ENCODE data around the gene RFXANK.

Gene RFXANK

GRCh38 chr19:19224150-19224851 is 32.2 kb downstream of the RFXANK start:
- TF ChIP-seq CTCF (IDR thresholded peaks at IDR 0.05; ENCODE audit: low read depth, low read length, missing control alignments) = no peak
- DNase-seq (ENCODE audit: extremely low read depth, low read depth) = no peak
- H3K4me3 ChIP-seq (replicated peaks; ENCODE audit: low read depth, low read length) = no peak overlapping the region; the same call in 1 of the 2 replicates

- no peak for DNase-seq (ENCODE audit: extremely low read depth, low read depth)
- peak overlapping the region; percentile 20 for H3K4me3 ChIP-seq (replicated peaks; ENCODE audit: low read depth, low read length)
- TF ChIP-seq CTCF (IDR thresholded peaks at IDR 0.05; ENCODE audit: low read depth, low read length, missing control alignments) = peak; percentile 75
Measured at GRCh38 chr19:19224852-19225494, 32.9 kb downstream of the RFXANK start.

- DNase-seq (ENCODE audit: extremely low read depth, low read depth) = no peak
- no peak for TF ChIP-seq CTCF (IDR thresholded peaks at IDR 0.05; ENCODE audit: low read depth, low read length, missing control alignments)
- H3K4me3 ChIP-seq (replicated peaks; ENCODE audit: low read depth, low read length) = no peak overlapping the region
Measured at GRCh38 chr19:19226204-19226603, 34.1 kb downstream of the RFXANK start.

GRCh38 chr19:19226663-19227062 is 34.6 kb downstream of the RFXANK start:
- H3K4me3 ChIP-seq (replicated peaks; ENCODE audit: low read depth, low read length) = no peak overlapping the region
- TF ChIP-seq CTCF (IDR thresholded peaks at IDR 0.05; ENCODE audit: low read depth, low read length, missing control alignments) = no peak
- no peak for DNase-seq (ENCODE audit: extremely low read depth, low read depth)

- no peak for TF ChIP-seq CTCF (IDR thresholded peaks at IDR 0.05; ENCODE audit: low read depth, low read length, missing control alignments)
- DNase-seq (ENCODE audit: extremely low read depth, low read depth) = no peak
- H3K4me3 ChIP-seq (replicated peaks; ENCODE audit: low read depth, low read length) = no peak overlapping the region
Measured at GRCh38 chr19:19227217-19227616, 35.2 kb downstream of the RFXANK start.

GRCh38 chr19:19229701-19230100 is 37.6 kb downstream of the RFXANK start:
- no peak for DNase-seq (ENCODE audit: extremely low read depth, low read depth)

More at GRCh38 chr19:19229701-19230100, 37.6 kb downstream of the RFXANK start:
- no peak for TF ChIP-seq CTCF (IDR thresholded peaks at IDR 0.05; ENCODE audit: low read depth, low read length, missing control alignments)
- no peak overlapping the region for H3K4me3 ChIP-seq (replicated peaks; ENCODE audit: low read depth, low read length)
